Esophagus muscularis mucosa (tissue), 4 donors: ENCODE results near the gene SIGLEC14. TPM values are rescaled to one million over a fixed set of nuclear protein-coding genes. Genes with fewer than 3 reads are reported as not detected.
A peak's percentile ranks its signal among the peaks of the same experiment; 100 is the strongest.

ENCODE experiments used
- DNase-seq: peaks from one replicate; pipeline ENCODE4 v3.0.0-alpha.2; 2017; ENCODE audit errors: extremely low spot score
- H3K27ac ChIP-seq, 4 donors: fragments of 200-600 bp; sonication (generic); replicated peaks in 1 of 4; 1 replicate in 3 of 4; 2 replicates in 1 of 4; pipeline ENCODE4 v1.5.1; 2016 to 2019; ENCODE audit warnings: mild to moderate bottlenecking in 1 of 4
- H3K27me3 ChIP-seq, 4 donors: fragments of 200-600 bp; sonication (generic); one replicate each; pipeline versions ENCODE4 v1.5.1 to v1.6.0; 2016 to 2019
- H3K36me3 ChIP-seq, 4 donors: fragments of 200-600 bp; sonication (generic); one replicate each; pipeline ENCODE4 v1.5.1; 2016 to 2019
- H3K4me1 ChIP-seq, 4 donors: fragments of 200-600 bp; sonication (generic); one replicate each; pipeline ENCODE4 v1.5.1; 2016 to 2019
- H3K4me3 ChIP-seq, 4 donors: fragments of 200-600 bp; sonication (generic); 1 replicate in 2 of 4; 2 replicates in 2 of 4; pipeline ENCODE4 v1.5.1; 2016 to 2019; ENCODE audit warnings: mild to moderate bottlenecking in 4 of 4, moderate library complexity in 1 of 4
- H3K9me3 ChIP-seq, 4 donors: fragments of 200-600 bp; sonication (generic); 1 replicate in 3 of 4; 2 replicates in 1 of 4; pipeline ENCODE4 v1.5.1; 2016 to 2019
- EP300 ChIP-seq: sonication (generic); formaldehyde crosslinking; IDR thresholded peaks from one replicate; pipeline ENCODE4 v1.6.1; 2017; ENCODE audit warnings: antibody characterized with exemption
- POLR2A ChIP-seq: fragments of 450-650 bp; IDR thresholded peaks from one replicate; pipeline ENCODE4 v1.6.1; 2017; ENCODE audit warnings: antibody characterized with exemption, moderate library complexity, mild to moderate bottlenecking, low read depth
- POLR2AphosphoS5 ChIP-seq, 2 donors: sonication (generic); formaldehyde crosslinking; IDR thresholded peaks; one replicate each; pipeline ENCODE4 v1.6.1; 2017; ENCODE audit warnings: antibody characterized with exemption in 2 of 2
- WGBS: methylation state at CpG from one replicate; pipeline ENCODE4 v1.1.5; 2018; 5-methylcytosine and 5-hydroxymethylcytosine counted together
- intact Hi-C: fragments of 100-400 bp; cut with DNase I; formaldehyde crosslinking; loops from one replicate; pipeline ENCODE4 v1.15.1; 2023
- total RNA-seq, 4 donors: library from RNA; depleted of rRNA; stranded (reverse); fragments of >200 nt; gene quantifications; one replicate each; pipeline versions ENCODE4 v1.1.0 to v1.2.1, GENCODE V29; 2016
- TF ChIP-seq, protein P1 (sequence below), 3 experiments: fragments of 200-600 bp in 2 of 3; fragments of 450-650 bp in 1 of 3; sonication (generic) in 2 of 3; IDR thresholded peaks; one replicate each; pipeline ENCODE4 v1.5.1; 2017 to 2019; ENCODE audit warnings: antibody characterized with exemption in 3 of 3, mild to moderate bottlenecking in 2 of 3, moderate library complexity in 1 of 3

Gene SIGLEC14
- total RNA-seq, 4 donors from 2014 or later = 2.5 to 9.9 (median 5.0) TPM; not detected in 1

DNA sequence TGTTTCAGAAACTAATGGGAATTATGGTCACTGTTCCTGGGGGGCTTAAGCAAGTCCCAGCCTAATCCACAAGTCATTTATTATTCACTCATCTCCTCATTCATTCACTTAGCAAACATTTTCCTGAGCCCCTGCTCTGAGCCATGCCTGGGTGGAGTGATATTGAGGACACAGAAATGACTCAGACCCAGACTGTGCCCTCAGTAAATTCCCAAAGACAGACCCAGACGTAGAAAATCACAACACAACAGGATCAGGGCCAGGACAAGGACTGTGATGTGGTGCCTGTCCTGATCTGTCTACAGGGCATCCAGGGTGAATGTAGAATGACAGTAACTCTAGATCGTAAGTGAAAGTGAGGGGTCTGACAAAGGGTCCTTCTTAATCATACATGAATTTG is 39.5 kb upstream of the SIGLEC14 start:
- no peaks in the 10 kb centered on the region for H3K27me3 ChIP-seq
- DNase-seq = no peak
- 75% methylated on average over 2 of the region's 2 CpGs for WGBS
- H3K4me1 ChIP-seq = peaks cover 17 to 21% (median 21%) of the 10 kb centered on the region in 4 donors
- TF ChIP-seq POLR2AphosphoS5 (IDR thresholded peaks at IDR 0.05) (no peak), POLR2A (no peak), EP300 (no peak)
- TF ChIP-seq, protein P1, sequence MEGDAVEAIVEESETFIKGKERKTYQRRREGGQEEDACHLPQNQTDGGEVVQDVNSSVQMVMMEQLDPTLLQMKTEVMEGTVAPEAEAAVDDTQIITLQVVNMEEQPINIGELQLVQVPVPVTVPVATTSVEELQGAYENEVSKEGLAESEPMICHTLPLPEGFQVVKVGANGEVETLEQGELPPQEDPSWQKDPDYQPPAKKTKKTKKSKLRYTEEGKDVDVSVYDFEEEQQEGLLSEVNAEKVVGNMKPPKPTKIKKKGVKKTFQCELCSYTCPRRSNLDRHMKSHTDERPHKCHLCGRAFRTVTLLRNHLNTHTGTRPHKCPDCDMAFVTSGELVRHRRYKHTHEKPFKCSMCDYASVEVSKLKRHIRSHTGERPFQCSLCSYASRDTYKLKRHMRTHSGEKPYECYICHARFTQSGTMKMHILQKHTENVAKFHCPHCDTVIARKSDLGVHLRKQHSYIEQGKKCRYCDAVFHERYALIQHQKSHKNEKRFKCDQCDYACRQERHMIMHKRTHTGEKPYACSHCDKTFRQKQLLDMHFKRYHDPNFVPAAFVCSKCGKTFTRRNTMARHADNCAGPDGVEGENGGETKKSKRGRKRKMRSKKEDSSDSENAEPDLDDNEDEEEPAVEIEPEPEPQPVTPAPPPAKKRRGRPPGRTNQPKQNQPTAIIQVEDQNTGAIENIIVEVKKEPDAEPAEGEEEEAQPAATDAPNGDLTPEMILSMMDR (IDR thresholded peaks at IDR 0.05) = no peak
- peak overlapping the region in 1 of 4 donors; percentile 100 for H3K27ac ChIP-seq
- H3K9me3 ChIP-seq = no peaks in the 10 kb centered on the region
- intact Hi-C loops = loop anchor here (10.0 kb wide), 1 partner anchor 341 kb away; the partner anchor contains the start of gene VSIG10L
- H3K4me3 ChIP-seq = no peak overlapping the region
- H3K36me3 ChIP-seq = no peaks in the 10 kb centered on the region

DNA sequence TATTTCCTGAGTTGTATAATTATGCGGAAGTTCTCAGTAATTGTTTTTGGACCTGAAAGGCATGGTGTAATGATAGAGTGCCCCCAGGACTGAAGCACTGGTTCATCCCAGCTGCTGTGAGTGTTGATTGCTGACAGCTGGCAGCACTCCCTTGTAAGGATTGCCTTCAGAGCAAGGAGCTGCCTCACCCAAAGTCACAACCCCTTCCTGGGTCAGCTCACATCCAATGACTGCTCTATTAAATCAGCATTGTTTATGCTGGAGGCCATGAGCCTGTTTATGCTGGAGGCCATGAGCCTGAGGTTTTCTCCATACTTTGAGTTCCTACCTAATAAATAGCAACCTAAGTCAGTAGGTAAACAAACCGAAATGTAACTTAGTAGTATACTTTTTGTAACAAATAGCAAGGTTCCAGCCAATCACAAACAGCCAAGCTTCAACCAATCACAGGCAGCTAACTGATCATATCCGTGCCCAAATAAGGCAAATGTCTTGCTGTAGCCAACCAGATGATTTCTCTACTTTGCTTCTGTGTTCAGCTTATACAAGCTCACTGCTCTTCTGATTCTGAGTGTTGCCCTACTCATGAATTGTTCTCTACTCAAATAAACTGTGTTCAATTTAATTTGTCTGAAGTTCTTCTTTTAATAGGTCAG is 34.8 kb upstream of the SIGLEC14 start:
- H3K9me3 ChIP-seq = no peaks in the 10 kb centered on the region
- H3K4me1 ChIP-seq = no peaks in the 10 kb centered on the region
- no peaks in the 10 kb centered on the region for H3K36me3 ChIP-seq
- no peak overlapping the region for H3K27ac ChIP-seq
- TF ChIP-seq POLR2AphosphoS5 (IDR thresholded peaks at IDR 0.05) (no peak), POLR2A (no peak), EP300 (no peak)
- TF ChIP-seq, protein P1 (IDR thresholded peaks at IDR 0.05) = no peak
- no peak for DNase-seq
- peaks cover 0 to 15% (median 0%) of the 10 kb centered on the region in 4 donors for H3K27me3 ChIP-seq
- intact Hi-C loops = loop anchor here (10.0 kb wide), 1 partner anchor 337 kb away; the partner anchor contains the start of gene VSIG10L
- H3K4me3 ChIP-seq = no peak overlapping the region
- whole genome bisulfite sequencing = 55% methylated on average over 3 of the region's 3 CpGs

DNA sequence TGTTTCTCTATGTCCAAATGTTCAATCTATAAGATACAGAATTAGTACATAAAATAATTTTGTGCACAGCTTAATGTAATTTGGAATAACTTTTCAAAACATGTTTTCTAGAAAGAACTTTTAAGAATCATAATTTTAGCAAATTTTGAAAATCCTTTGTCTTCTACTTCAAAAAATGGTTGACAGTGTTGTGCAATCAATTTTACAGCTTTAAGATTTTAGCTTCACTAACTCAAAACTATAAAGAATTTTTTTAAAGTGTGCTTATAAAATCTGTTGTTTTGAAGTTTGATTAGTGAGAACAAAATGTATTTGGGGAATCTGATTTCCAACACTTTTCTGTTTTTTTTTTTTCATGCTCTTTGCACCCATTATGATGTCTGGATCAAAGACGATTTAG is 33.8 kb upstream of the SIGLEC14 start:
- no peaks in the 10 kb centered on the region for H3K36me3 ChIP-seq
- H3K9me3 ChIP-seq = no peaks in the 10 kb centered on the region
- H3K27ac ChIP-seq = no peak overlapping the region
- WGBS = 74% methylated on average over 1 of the region's 1 CpG
- H3K27me3 ChIP-seq = peaks cover 0 to 17% (median 0%) of the 10 kb centered on the region in 4 donors
- no peaks in the 10 kb centered on the region for H3K4me1 ChIP-seq
- intact Hi-C loops = loop anchor here (10.0 kb wide), 1 partner anchor 336 kb away; the partner anchor contains the start of gene VSIG10L
- no peak overlapping the region for H3K4me3 ChIP-seq
- no peak for TF ChIP-seq POLR2A
- TF ChIP-seq, protein P1 (IDR thresholded peaks at IDR 0.05) = no peak
- TF ChIP-seq EP300 = no peak
- no peak for TF ChIP-seq POLR2AphosphoS5 (IDR thresholded peaks at IDR 0.05)
- DNase-seq = no peak

DNA sequence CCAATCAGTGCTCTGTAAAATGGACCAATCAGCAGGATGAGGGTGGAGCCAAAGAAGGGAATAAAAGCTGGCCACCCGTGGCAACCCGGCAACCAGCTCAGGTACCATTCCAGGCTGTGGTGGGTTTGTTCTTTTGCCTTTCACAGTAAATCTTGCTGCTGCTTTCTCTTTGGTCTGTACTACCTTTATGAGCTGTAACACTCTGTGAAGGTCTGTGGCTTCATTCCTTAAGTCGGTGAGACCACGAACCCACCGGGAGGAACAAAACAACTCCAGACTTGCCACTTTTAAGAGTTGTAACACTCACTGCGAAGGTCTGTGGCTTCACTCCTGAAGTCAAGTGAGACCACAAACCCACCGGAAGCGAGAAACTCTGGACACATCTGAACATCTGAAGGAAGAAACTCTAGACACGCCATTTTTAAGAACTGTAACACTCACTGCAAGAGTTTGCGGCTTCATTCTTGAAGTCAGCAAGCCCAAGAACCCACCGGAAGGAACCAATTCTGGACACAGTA is 30.0 kb upstream of the SIGLEC14 start:
- WGBS = 70% methylated on average over 8 of the region's 11 CpGs
- Histone ChIP-seq H3K27ac (no peak overlapping the region), H3K36me3 (no peaks in the 10 kb centered on the region), H3K27me3 (peaks cover 0 to 17% (median 0%) of the 10 kb centered on the region in 4 donors), H3K9me3 (no peaks in the 10 kb centered on the region), H3K4me1 (no peaks in the 10 kb centered on the region), H3K4me3 (no peak overlapping the region)
- TF ChIP-seq POLR2A = no peak
- TF ChIP-seq, protein P1 (IDR thresholded peaks at IDR 0.05) = no peak
- TF ChIP-seq POLR2AphosphoS5 (IDR thresholded peaks at IDR 0.05) = no peak
- no peak for TF ChIP-seq EP300
- no peak for DNase-seq
- intact Hi-C loops = no loop called here
